HG02763 (cell line): ENCODE results near the gene TRDN.
"Not testable (repeated sequence)": the region's sequence is repeated elsewhere in the genome, so short reads cannot be mapped to it uniquely, and the experiment has no call there.

ENCODE experiments used
- ATAC-seq: cut with Tn5 transposase; IDR thresholded peaks from one replicate; pipeline ENCODE4 v1.9.1; 2021; ENCODE audit warnings: mild to moderate bottlenecking, moderate library complexity; ENCODE audit not compliant: unreplicated experiment

The TRDN gene

GRCh38 chr6:123509112-123509511, 127.6 kb downstream of the TRDN start:
- no peak for ATAC-seq

GRCh38 chr6:123508290-123508689, 128.5 kb downstream of the TRDN start:
- ATAC-seq: no peak

- ATAC-seq: no peak
Measured at GRCh38 chr6:123507582-123507981, 129.2 kb downstream of the TRDN start.

GRCh38 chr6:123503619-123504018, 133.1 kb downstream of the TRDN start:
- no peak for ATAC-seq

DNA sequence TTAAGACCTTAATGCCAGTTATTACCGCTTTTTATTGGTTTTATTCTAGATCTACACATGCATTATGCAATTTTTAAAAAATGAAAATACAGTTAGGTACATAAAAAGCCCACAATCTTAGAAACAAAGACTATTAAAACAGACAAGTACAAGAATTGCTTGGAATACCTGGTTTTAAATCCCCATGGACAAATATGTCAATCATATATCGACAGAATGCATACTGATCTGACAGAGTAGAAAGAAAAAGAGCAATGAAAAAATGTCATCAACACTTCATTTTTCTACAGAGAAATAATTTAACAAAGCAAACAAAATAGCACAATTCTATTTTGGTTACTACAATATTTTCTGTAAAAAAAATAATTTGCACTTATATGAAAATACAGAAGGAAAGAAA, 139.7 kb downstream of the TRDN start:
- no peak for ATAC-seq

DNA sequence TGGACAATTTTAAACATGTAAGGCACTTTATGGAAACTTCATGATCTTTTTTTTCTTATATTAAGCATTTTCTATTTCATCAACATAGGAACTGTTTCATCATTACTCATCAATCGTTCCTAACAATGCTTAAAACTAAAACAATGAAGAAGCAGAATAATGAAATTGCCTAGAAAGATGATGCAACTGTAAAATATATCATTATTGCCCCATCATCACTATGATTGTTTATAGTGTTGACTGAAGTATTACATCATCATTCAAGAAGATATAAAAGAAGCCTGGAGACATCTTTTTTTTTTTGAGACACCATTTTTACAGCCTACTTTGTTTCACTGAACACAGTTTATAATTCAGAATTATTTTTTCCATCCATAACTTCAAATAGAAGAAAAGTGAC, 147.2 kb downstream of the TRDN start:
- no peak for ATAC-seq

- no peak for ATAC-seq
Measured at GRCh38 chr6:123480986-123481385, 155.8 kb downstream of the TRDN start.

DNA sequence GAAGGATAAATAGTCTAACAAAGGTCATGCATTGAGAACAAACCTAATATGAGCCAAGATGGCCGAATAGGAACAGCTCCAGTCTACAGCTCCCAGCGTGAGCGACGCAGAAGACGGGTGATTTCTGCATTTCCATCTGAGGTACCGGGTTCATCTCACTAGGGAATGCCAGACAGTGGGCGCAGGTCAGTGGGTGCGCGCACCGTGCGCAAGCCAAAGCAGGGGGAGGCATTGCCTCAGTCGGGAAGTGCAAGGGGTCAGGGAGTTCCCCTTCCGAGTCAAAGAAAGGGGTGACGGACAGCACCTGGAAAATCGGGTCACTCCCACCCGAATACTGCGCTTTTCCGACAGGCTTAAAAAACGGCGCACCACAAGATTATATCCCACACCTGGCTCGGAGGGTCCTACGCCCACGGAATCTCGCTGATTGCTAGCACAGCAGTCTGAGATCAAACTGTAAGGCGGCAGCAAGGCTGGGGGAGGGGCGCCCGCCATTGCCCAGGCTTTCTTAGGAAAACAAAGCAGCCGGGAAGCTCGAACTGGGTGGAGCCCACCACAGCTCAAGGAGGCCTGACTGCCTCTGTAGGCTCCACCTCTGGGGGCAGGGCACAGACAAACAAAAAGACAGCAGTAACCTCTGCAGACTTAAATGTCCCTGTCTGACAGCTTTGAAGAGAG, 164.6 kb downstream of the TRDN start:
- ATAC-seq: not testable (repeated sequence)

DNA sequence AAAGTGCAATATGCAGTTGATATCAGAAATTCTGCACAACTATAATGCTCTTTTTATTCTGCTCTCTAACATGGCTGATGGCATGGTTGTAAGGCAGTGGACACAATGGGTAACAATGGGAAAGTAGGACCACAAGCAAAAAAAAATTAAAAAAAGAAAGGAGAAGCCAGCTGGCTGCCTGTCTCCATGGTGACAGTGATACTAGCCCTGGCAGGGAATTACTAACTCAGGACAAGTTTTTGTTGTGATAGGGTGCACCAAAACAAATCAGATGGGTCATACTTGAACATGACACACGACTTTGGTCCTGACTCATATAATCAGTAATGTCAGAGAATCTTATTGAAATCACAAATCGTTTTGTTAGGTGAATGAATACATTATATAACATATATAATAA, 169.4 kb downstream of the TRDN start:
- no peak for ATAC-seq

DNA sequence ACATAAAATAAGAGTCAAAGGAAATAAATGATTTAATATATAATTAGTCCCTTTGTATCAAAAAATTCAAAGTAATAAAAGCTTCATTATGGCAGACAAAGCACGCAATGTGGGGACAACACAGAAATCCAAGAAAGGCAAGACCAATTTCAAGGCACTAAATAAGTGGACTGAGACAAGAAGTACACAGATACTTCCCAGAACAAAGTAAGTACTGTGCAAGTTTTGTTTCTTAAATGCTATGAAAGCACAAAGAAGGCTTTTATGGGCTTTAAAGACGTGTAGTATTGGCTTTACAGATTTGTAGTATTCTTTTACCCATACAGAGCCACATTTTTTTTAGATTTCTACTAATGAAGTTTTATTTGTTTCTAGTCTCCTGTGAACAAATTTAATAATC, 174.6 kb downstream of the TRDN start:
- no peak for ATAC-seq

DNA sequence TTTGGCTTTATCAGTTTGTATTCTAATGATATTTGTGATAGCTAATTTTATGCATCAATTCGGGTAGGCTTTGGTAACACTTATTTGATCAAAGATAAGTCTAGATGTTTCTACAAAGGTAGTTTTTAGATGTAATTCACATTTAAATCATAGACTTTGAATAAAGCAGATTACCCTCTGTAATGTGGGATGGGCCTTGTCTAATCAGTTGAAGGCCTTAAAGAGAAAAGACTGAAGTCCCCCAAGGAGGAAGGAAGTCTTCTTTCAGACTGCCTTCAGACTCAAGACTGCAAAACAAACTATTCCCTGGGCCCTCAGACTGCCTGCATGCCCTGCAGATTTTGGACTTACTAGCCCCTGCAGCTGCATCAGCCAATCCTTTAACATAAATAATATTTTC, 178.5 kb downstream of the TRDN start:
- ATAC-seq: no peak

- no peak for ATAC-seq
Measured at GRCh38 chr6:123456836-123457235, 179.9 kb downstream of the TRDN start.

DNA sequence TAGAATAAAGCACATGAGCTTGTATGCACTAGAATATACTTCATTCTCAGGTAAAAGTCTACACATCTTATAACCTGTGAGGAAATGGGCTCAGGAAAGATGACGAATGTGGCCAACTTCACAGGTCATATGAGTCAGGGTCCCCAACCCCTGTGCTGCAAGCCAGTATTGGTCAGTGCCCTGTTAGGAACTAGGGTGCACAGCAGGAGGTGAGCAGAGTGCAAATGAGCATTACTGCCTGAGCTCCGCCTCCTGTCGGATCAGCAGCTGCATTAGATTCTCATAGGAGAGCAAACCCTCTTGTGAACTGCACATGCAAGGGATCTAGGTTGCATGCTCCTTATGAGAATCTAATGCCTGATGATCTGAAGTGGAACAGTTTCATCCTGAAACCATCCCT, 182.3 kb downstream of the TRDN start:
- no peak for ATAC-seq

DNA sequence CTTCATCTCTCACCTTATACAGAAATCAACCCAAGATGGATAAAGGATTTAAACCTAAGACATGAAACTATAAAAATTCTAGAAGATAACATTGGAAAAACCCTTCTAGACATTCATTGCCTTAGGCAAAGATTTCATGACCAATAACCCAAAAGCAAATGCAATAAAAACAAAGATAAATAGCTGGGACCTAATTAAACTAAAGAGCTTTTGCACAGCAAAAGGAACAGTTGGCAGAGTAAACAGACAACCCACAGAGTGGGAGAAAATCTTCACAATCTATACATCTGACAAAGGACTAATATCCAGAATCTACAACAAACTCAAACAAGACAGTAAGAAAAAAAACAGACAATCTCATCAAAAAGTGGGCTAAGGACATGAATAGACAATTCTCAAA, 183.7 kb downstream of the TRDN start:
- not testable (repeated sequence) for ATAC-seq

GRCh38 chr6:123448306-123448884, 188.4 kb downstream of the TRDN start:
- ATAC-seq: no peak

DNA sequence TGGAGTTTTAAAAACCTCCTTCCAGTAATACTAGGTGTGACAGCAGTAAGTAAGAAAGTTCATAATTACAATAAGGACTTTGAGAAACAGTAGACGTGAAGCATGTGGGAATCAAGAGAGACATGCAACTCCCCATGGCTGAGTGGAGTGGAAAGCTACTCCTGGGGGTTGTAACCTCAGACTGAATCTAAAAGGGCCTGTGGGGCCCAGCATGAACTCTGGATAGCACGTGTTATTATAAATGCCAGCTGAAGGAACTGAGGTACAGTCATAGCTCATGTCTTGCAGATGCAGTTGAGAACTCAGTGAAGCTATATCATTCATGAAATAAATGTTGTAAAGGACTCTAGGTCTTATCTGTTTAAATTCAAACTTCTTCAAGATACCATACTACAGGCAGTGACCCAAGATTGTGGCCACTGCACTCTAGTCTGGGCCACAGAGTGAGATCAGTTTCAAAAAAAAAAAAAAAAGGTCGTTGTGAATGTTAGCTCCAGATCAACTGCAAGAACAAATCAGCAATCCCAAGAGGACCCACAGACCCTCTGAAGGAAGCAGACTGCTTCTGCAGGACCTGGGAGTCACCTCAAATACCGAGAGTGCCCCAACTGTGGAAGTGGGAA, 189.3 kb downstream of the TRDN start:
- ATAC-seq: no peak

GRCh38 chr6:123439371-123439770, 197.4 kb downstream of the TRDN start:
- no peak for ATAC-seq

DNA sequence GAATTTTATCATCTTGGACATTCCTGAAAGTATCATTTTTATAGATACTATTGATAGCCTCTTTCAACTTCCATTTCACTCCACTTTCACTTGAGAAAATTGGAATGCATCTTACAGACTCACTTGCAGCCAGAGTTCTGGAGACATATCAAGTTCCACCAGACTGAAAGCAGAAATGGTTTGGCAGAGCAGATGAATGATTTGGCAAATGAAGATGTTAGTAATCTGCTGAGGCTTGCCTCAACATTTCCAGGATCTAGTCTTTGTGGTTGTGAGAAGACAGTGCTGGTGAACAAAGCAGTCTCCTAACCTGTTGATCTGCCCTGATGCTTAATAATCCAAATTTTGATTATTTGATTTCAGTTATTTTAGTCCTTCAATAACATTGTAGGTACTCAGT, 202.6 kb downstream of the TRDN start:
- ATAC-seq: no peak

DNA sequence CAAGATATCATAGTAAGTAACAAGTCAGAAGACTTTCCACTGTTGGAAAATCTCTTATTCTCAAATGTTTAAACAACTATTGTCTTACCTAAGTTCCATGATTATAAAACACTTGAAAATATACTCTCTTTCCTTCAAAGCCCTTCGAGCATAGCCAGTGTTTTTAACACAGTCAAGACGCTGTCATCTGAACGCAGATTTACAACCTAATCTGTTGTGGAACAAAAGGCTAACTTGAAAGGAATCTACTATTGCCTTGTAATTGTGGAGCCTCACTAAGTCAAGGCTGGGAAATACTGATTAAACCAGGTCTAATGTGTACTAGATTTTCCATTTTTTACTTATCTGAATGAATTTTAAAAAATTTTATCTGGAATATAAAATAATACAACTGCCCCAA, 205.8 kb downstream of the TRDN start:
- ATAC-seq: no peak

- ATAC-seq: no peak
Measured at GRCh38 chr6:123427008-123427407, 209.7 kb downstream of the TRDN start.

DNA sequence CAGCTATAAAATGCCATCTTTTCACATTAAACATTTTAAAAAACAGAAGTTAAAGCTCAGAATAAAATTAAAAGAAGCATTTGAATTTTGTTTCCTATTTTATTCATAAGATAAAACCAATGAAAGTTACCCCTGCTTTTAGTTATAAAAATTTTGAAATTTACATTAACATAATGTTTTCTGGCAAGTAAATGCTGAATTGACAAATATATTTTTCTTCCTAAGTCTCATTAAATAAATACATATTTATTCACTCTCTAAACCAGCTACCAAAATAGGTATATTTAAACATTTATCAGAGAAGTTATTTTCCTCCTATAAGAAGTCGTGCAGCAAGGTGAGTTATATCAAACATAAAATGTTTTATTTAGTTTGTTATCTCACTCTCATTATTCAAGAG, 213.6 kb downstream of the TRDN start:
- ATAC-seq: no peak

- ATAC-seq: no peak
Measured at GRCh38 chr6:123420512-123420911, 216.2 kb downstream of the TRDN start.

DNA sequence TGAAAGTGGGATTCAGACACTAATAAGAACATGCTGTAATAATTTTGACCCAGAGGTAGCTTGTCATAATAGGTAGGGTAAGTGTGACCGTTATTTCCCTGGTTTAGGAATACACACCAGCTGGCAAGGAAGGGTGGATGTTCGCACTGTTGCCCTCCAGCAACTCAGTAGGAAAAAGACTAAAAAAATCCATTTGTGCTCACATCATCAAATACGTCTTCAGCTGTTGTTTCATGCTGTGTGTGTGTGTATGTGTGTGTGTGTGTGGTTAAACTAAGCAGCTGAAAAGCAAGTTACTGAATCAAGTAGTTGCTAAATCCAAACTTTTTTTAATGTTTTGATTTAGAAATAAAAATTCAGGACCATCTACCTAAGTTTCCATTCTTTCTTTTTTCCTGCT, 218.7 kb downstream of the TRDN start:
- no peak for ATAC-seq
